ENCODE data around the gene OR2D2.
"Not testable (repeated sequence)": the region's sequence is repeated elsewhere in the genome, so short reads cannot be mapped to it uniquely, and the experiment has no call there.

Gene OR2D2

DNA sequence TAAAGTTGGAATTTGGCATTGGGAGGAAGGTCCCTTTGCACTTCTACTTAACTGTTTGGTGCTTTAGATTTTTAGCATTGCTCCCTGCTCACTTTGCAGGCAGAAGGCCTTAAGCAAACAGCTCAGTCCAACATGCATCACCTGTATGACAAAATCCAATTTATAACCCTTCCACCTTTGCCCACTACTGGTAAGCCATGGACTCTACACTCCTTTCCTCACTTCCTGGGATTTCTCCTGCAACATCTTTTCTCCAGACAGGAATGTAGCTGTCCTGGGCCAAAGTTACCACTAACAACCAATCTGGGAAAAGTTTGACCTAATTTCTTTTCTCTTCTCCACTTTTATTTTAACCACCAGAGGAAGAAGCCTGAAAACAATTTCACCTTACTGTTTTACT, 1.8 kb upstream of the OR2D2 start:
- no peaks in the 10 kb centered on the region for H3K27me3 ChIP-seq (ENCODE audit: insufficient read depth, low read length, poor library complexity)
- DNase-seq = no peak
- H2AFZ ChIP-seq (ENCODE audit: low read depth, low read length) = no peak overlapping the region
- TF ChIP-seq EZH2 (IDR thresholded peaks at IDR 0.05; ENCODE audit: borderline replicate concordance, low read depth, low read length, severe bottlenecking) = no peak
- TF ChIP-seq, protein P1, sequence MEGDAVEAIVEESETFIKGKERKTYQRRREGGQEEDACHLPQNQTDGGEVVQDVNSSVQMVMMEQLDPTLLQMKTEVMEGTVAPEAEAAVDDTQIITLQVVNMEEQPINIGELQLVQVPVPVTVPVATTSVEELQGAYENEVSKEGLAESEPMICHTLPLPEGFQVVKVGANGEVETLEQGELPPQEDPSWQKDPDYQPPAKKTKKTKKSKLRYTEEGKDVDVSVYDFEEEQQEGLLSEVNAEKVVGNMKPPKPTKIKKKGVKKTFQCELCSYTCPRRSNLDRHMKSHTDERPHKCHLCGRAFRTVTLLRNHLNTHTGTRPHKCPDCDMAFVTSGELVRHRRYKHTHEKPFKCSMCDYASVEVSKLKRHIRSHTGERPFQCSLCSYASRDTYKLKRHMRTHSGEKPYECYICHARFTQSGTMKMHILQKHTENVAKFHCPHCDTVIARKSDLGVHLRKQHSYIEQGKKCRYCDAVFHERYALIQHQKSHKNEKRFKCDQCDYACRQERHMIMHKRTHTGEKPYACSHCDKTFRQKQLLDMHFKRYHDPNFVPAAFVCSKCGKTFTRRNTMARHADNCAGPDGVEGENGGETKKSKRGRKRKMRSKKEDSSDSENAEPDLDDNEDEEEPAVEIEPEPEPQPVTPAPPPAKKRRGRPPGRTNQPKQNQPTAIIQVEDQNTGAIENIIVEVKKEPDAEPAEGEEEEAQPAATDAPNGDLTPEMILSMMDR (IDR thresholded peaks at IDR 0.05; ENCODE audit: borderline replicate concordance, extremely low read depth, low read length, poor library complexity, severe bottlenecking) = no peak
- H3K36me3 ChIP-seq (ENCODE audit: insufficient read depth, low read length) = no peaks in the 10 kb centered on the region
- H4K20me1 ChIP-seq (ENCODE audit: insufficient read depth, low read length) = no peaks in the 10 kb centered on the region
- no peak overlapping the region for H3K27ac ChIP-seq (ENCODE audit: low read length)
- H3K9me3 ChIP-seq (ENCODE audit: insufficient read depth, low read length, severe bottlenecking) = no peaks in the 10 kb centered on the region
- no peak overlapping the region for H3K4me2 ChIP-seq (ENCODE audit: insufficient read depth, low read length)
- no peaks in the 10 kb centered on the region for H3K4me1 ChIP-seq (ENCODE audit: insufficient read depth, low read length)
- H3K4me3 ChIP-seq (ENCODE audit: low read depth in 1 of 2, low read length in 2 of 2) = no peak overlapping the region
- ATAC-seq (ENCODE audit: insufficient read depth, low read depth) = no peak
- H3K79me2 ChIP-seq (ENCODE audit: insufficient read depth, low read length) = no peaks in the 10 kb centered on the region
- no peak overlapping the region for H3K9ac ChIP-seq (ENCODE audit: low read depth, low read length)

DNA sequence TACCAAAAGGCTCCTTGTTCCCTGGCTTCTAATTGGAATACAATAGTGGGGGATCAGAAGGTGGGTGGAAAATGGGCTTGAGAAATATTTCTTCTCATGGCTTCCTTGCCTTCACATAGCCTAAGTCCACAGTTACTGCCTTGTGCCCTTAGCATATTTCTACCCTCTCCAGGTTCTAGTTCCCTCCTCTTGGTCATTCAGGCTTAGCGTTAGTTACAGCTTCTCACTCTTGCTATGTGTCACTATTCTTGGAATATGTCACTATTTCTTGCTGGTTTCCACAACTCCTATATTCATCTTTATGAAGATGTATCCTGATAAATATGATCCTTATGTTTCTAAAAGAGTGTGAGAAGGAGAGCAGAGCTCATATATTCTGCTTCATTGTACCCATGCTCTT, 2.5 kb downstream of the OR2D2 start:
- no peak overlapping the region for H3K9ac ChIP-seq (ENCODE audit: low read depth, low read length)
- no peak overlapping the region for H3K27ac ChIP-seq (ENCODE audit: low read length)
- no peak for TF ChIP-seq EZH2 (IDR thresholded peaks at IDR 0.05; ENCODE audit: borderline replicate concordance, low read depth, low read length, severe bottlenecking)
- TF ChIP-seq, protein P1 (IDR thresholded peaks at IDR 0.05; ENCODE audit: borderline replicate concordance, extremely low read depth, low read length, poor library complexity, severe bottlenecking) = no peak
- H3K4me3 ChIP-seq (ENCODE audit: low read depth in 1 of 2, low read length in 2 of 2) = no peak overlapping the region
- ATAC-seq (ENCODE audit: insufficient read depth, low read depth) (no peak), DNase-seq (no peak)
- no peaks in the 10 kb centered on the region for H3K4me1 ChIP-seq (ENCODE audit: insufficient read depth, low read length)
- no peaks in the 10 kb centered on the region for H3K79me2 ChIP-seq (ENCODE audit: insufficient read depth, low read length)
- no peaks in the 10 kb centered on the region for H3K36me3 ChIP-seq (ENCODE audit: insufficient read depth, low read length)
- H4K20me1 ChIP-seq (ENCODE audit: insufficient read depth, low read length) = no peaks in the 10 kb centered on the region
- no peak overlapping the region for H2AFZ ChIP-seq (ENCODE audit: low read depth, low read length)
- no peaks in the 10 kb centered on the region for H3K27me3 ChIP-seq (ENCODE audit: insufficient read depth, low read length, poor library complexity)
- no peak overlapping the region for H3K4me2 ChIP-seq (ENCODE audit: insufficient read depth, low read length)
- H3K9me3 ChIP-seq (ENCODE audit: insufficient read depth, low read length, severe bottlenecking) = no peaks in the 10 kb centered on the region

DNA sequence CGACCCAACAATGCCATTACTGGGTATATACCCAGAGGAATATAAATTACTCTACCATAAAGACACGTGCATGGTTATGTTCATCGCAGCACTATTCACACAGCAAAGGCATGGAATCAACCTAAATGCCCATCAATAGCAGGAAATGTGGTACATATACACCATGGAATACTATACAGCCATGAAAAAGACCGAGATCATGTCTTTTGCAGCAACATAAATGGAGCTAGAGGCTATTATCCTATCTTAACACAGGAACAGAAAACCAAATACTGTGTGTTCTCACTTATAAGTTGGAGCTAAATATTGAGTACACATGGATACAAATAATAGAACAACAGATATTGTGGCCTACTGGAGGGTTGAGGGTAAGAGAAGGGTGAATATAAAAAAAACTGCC, 3.5 kb downstream of the OR2D2 start:
- ATAC-seq (ENCODE audit: insufficient read depth, low read depth) = no peak
- no peak overlapping the region for H3K4me3 ChIP-seq (ENCODE audit: low read depth in 1 of 2, low read length in 2 of 2)
- H2AFZ ChIP-seq (ENCODE audit: low read depth, low read length) = no peak overlapping the region
- no peaks in the 10 kb centered on the region for H4K20me1 ChIP-seq (ENCODE audit: insufficient read depth, low read length)
- no peak overlapping the region for H3K9ac ChIP-seq (ENCODE audit: low read depth, low read length)
- no peak for DNase-seq
- no peaks in the 10 kb centered on the region for H3K9me3 ChIP-seq (ENCODE audit: insufficient read depth, low read length, severe bottlenecking)
- H3K36me3 ChIP-seq (ENCODE audit: insufficient read depth, low read length) = no peaks in the 10 kb centered on the region
- no peak overlapping the region for H3K27ac ChIP-seq (ENCODE audit: low read length)
- no peak overlapping the region for H3K4me2 ChIP-seq (ENCODE audit: insufficient read depth, low read length)
- no peak for TF ChIP-seq EZH2 (IDR thresholded peaks at IDR 0.05; ENCODE audit: borderline replicate concordance, low read depth, low read length, severe bottlenecking)
- TF ChIP-seq, protein P1 (IDR thresholded peaks at IDR 0.05; ENCODE audit: borderline replicate concordance, extremely low read depth, low read length, poor library complexity, severe bottlenecking) = no peak
- no peaks in the 10 kb centered on the region for H3K79me2 ChIP-seq (ENCODE audit: insufficient read depth, low read length)
- no peaks in the 10 kb centered on the region for H3K27me3 ChIP-seq (ENCODE audit: insufficient read depth, low read length, poor library complexity)
- no peaks in the 10 kb centered on the region for H3K4me1 ChIP-seq (ENCODE audit: insufficient read depth, low read length)

DNA sequence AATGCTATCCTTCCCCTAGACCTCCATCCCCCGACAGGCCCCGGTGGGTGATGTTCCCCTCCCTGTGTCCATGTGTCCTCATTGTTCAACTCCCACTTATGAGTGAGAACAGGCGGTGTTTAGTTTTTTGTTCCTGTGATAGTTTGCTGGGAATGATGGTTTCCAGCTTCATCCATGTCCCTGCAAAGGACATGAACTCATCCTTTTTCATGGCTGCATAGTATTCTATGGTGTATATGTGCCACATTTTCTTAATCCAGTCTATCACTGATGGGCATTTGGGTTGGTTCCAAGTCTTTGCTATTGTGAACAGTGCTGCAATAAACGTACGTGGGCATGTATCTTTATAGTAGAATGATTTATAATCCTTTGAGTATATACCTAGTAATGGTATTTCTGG, 4.6 kb downstream of the OR2D2 start:
- H3K27ac ChIP-seq (ENCODE audit: low read length); ATAC-seq (ENCODE audit: insufficient read depth, low read depth); H2AFZ ChIP-seq (ENCODE audit: low read depth, low read length): not testable (repeated sequence)

More for the DNA sequence above, 4.6 kb downstream of the OR2D2 start:
- H3K4me2 ChIP-seq (ENCODE audit: insufficient read depth, low read length); H3K9ac ChIP-seq (ENCODE audit: low read depth, low read length); H3K79me2 ChIP-seq (ENCODE audit: insufficient read depth, low read length); H4K20me1 ChIP-seq (ENCODE audit: insufficient read depth, low read length); H3K9me3 ChIP-seq (ENCODE audit: insufficient read depth, low read length, severe bottlenecking); H3K4me1 ChIP-seq (ENCODE audit: insufficient read depth, low read length); H3K27me3 ChIP-seq (ENCODE audit: insufficient read depth, low read length, poor library complexity); H3K36me3 ChIP-seq (ENCODE audit: insufficient read depth, low read length); H3K4me3 ChIP-seq (ENCODE audit: low read depth in 1 of 2, low read length in 2 of 2); DNase-seq: not testable (repeated sequence)
